GM12873 (cell line): ENCODE data around the gene DSC3.

ENCODE experiments used
- CTCF ChIP-seq: IDR thresholded peaks from 2 replicates; pipeline ENCODE4 v1.5.1; 2012; ENCODE audit warnings: low read depth, mild to moderate bottlenecking, moderate library complexity, low read length, control low read depth; ENCODE audit not compliant: insufficient read depth; ENCODE audit errors: missing control alignments

The DSC3 gene

GRCh38 chr18:30967701-30968100, 74.8 kb downstream of the DSC3 start:
- TF ChIP-seq CTCF: no peak

- TF ChIP-seq CTCF: no peak
Observed at GRCh38 chr18:30965237-30965636, 77.3 kb downstream of the DSC3 start.

- TF ChIP-seq CTCF: no peak
Observed at GRCh38 chr18:30960661-30961060, 81.9 kb downstream of the DSC3 start.

- TF ChIP-seq CTCF: no peak
Observed at GRCh38 chr18:30957066-30957465, 85.5 kb downstream of the DSC3 start.

GRCh38 chr18:30954262-30954661, 88.3 kb downstream of the DSC3 start:
- no peak for TF ChIP-seq CTCF

GRCh38 chr18:30945761-30946160, 96.8 kb downstream of the DSC3 start:
- TF ChIP-seq CTCF: no peak

GRCh38 chr18:30944773-30945417, 97.6 kb downstream of the DSC3 start:
- no peak for TF ChIP-seq CTCF
